HG03108 (cell line): Measurements from ENCODE around the gene NPAT.

Source experiments
- ATAC-seq: cut with Tn5 transposase; IDR thresholded peaks from one replicate; pipeline ENCODE4 v1.9.1; 2021; ENCODE audit warnings: moderate library complexity; ENCODE audit not compliant: unreplicated experiment

Gene NPAT

DNA sequence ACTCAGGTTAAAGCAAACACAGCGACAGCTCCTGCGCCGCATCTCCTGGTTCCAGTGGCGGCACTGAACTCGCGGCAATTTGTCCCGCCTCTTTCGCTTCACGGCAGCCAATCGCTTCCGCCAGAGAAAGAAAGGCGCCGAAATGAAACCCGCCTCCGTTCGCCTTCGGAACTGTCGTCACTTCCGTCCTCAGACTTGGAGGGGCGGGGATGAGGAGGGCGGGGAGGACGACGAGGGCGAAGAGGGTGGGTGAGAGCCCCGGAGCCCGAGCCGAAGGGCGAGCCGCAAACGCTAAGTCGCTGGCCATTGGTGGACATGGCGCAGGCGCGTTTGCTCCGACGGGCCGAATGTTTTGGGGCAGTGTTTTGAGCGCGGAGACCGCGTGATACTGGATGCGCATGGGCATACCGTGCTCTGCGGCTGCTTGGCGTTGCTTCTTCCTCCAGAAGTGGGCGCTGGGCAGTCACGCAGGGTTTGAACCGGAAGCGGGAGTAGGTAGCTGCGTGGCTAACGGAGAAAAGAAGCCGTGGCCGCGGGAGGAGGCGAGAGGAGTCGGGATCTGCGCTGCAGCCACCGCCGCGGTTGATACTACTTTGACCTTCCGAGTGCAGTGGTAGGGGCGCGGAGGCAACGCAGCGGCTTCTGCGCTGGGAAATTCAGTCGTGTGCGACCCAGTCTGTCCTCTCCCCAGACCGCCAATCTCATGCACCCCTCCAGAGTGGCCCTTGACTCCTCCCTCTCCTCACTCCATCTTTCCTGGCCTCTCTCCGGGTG, at the start of gene NPAT, which contains the start of gene ATM:
NPAT (minus strand) TSS at position 65 of the 774 bp plus-strand sequence. CDS start 102 bp downstream, outside the sequence.
ATM (plus strand) TSS at position 494 of the 774 bp plus-strand sequence. CDS start 4,558 bp downstream, outside the sequence.
- peak; percentile 76 for ATAC-seq

DNA sequence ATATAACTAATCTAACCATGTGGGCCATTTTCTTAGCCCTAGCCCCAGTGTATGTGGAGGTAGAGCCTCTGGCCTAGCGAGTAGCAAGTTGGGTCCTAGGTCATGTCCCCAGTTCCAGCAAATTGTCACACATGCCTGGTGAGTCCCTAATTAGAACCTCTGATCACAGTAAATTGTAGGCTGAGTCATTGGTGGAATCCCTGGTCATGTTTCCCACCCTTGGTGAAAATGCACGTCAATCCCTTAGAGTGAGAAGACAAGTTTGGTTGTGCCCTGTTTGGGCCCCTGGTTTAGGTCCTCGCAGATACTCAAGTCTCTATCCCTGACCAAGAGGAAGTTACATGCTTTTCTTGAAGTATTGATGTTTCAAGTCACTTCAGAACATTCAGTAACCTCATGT, 47.1 kb upstream of the NPAT start:
- ATAC-seq = no peak

DNA sequence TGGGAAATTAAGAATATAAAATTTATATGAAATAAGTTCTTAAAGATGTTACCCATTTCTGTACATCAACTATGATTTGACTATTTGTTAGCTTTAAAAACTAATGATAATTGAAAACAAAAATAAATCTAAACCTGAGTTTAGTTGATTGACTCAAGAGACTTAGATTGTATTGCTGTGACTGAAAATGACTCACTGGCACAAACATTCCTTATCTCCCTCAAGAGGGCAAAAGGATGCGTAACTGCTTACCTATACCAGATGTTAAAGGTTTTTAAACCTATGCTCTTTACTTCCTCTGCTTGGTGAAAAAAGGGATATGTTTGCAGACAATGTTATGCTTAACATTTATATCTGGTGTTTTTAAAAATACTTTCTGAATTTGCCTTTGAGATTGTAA, 30.7 kb upstream of the NPAT start:
- ATAC-seq = no peak

DNA sequence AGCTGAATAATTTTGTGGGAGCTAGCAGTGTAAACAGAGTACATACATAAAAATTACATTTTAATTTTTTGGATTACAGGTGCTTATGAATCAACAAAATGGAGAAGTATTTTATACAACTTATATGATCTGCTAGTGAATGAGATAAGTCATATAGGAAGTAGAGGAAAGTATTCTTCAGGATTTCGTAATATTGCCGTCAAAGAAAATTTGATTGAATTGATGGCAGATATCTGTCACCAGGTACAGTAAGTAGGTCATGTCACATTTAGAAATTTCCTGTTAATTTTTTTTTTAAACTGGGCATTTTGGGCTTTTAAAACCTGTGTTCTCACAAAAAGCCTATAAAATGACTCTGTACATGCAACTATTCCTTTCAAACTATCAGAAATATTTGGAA, 24.4 kb upstream of the NPAT start:
- no peak for ATAC-seq

DNA sequence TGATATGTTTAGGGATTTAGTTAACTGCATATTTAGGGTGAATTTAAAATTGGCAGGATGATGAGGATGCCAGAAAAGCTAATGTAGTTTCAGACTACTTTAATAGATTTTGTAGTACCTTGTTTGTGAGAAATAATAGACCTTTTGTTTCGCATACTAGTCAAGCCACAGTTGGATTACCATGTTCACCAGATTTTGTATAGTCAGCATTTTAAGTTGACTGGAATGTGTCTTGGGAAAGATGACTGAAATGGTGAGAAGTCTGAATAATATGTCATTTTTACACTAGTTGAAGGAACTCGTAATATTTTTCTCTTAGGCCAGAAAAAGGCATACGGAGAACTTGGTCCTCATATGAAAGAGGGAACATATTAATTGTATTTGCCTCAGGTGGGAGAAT, 23.9 kb upstream of the NPAT start:
- no peak for ATAC-seq

- no peak for ATAC-seq
Observed at GRCh38 chr11:108242422-108242821, 20.0 kb upstream of the NPAT start.

GRCh38 chr11:108241330-108242037, 19.0 kb upstream of the NPAT start:
- no peak for ATAC-seq

DNA sequence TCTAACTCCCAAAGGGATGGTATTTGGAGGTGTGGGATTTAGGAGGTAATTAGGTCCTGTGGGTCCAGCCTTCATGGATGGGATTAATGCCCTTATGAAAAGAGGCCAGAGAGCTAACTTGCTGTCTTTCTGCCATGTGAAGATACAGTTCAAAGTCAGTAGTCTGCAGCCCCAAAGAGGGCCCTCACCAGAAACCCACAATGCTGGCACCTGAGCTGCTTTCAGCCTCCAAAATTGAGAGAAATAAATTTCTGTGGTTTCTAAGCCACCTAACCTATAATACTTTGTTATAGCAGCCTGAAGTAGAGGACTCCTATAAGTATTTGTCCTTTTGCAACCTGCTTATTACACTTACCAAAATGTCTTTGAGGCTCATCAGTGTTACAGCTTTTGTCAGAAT, 16.6 kb upstream of the NPAT start:
- ATAC-seq = no peak

GRCh38 chr11:108237058-108237481, 14.6 kb upstream of the NPAT start:
- ATAC-seq = peak; percentile 28

DNA sequence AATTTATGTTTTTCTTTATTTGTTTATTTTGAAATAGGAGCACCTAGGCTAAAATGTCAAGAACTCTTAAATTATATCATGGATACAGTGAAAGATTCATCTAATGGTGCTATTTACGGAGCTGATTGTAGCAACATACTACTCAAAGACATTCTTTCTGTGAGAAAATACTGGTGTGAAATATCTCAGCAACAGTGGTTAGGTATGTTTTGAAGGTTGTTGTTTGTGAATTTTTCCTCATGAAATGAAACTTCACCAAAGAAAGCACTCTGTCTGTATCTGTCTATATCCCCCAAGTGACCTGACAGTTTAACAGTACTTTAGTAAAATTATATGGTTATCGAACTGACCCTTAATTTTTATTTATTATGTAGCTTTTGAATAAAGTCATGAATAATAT, 13.2 kb upstream of the NPAT start:
- ATAC-seq = no peak

DNA sequence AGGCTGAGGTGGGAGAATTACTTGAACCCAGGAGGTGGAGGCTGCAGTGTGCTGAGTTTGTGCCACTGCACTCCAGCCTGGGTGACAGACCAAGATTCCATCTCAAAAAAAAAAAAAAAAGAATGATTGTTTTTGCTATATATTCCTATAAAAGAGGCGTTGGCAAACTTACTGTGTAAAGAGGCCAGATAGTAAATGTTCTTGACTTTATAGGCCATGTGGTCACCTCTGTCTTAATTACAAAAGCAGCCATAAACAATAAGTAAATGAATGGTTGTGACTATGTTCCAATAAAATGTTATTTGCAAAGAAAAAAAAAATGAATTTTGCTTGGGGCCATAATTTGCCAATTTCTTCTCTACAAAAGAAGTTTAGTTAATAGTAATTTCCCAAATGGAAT, 12.8 kb upstream of the NPAT start:
- no peak for ATAC-seq

GRCh38 chr11:108233277-108233945, 11.0 kb upstream of the NPAT start:
- no peak for ATAC-seq

DNA sequence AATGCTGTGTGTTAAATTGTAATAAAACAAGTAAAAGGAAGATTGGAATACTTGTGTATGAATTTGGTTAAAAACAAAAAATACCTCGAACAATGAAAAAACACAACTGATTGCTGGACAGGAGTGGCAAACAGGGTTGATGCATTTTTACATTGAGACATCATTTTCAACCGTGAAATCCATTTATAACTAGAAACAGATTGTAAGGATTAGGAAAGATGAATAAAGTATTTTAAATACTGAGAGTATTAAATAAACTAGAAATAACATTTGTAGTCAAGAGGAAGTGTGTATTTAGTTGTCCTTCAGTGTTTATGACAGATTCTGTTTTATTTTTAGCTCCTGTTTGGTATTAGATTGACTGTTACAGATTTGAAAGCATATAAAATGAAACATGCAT, 5.8 kb upstream of the NPAT start:
- ATAC-seq = no peak

DNA sequence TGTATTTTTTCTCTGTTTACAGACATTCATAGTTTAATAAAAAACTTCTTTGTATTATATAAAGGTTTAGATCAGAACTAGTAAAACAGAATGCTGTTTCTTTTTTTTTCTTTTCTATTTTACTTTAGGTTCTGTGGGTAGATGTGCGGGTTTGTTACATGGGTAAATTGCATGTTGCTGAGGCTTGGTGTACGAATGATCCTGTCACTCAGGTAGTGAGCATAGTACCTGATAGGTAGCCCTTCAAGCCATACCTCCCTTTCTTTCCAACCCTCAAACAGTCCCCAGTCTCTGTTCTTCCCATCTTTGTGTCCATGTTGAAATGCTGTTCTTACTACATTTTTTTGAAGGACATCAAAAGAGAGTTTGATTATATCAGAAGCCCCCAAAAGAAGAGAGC, 3.6 kb upstream of the NPAT start:
- ATAC-seq = no peak

- no peak for ATAC-seq
Observed at GRCh38 chr11:108224911-108225786, 2.7 kb upstream of the NPAT start.

GRCh38 chr11:108224366-108224765, 1.9 kb upstream of the NPAT start:
- no peak for ATAC-seq

DNA sequence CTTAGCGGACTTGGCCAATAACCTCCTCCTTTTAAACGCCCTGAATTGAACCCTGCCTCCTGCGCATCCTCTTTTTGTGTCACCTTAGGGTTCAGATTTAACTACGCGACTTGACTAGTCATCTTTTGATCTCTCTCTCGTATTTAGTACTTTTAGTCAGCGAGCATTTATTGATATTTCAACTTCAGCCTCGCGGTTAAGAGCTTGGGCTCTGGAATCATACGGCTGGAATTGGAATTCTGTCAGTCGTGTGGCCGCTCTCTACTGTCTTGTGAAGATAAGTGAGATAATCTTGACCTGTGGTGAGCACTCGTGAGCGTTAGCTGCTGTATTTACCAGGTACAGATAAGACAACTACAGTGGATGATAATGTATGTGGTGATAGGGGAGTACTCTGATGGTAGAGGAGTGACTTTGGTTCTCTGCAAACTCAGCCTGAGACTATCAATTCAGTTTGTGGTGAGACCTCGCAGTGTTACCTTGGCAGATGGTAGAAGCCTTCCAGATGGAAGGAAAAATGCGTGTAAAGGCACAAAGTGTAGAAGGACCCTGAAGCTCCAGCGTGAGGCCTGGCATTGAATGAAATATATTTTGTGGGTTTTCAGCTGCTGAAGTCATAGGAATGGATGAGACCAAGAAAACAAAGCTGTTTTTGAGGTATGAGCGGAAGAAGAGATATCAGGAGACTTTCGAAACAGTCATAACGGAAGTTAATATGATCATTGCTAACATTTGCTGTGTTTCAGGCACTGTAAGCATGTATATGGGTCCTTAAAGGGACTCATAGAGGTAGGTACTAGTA, 1.1 kb upstream of the NPAT start:
- ATAC-seq = peak; percentile 12

GRCh38 chr11:108221911-108222573, 396 bp downstream of the NPAT start:
- ATAC-seq = no peak

DNA sequence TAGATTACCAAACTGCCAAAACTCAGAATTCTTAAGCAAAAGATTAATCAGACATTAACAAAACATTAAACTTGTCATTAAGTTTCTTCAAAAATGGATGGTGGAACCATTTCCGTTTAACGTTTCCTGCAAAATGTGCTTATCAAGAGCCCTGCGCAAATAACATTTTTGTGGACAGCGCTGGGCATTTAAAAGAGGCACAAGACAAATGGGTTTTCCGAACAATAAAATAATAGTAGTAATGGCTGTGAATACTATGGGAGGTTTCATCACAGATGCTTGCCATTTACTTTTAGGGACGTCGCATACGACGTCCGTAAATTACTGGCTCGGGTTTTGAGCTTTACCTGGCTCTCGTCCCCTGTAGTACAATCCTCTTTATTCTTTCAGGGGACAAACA, 1.1 kb downstream of the NPAT start:
- no peak for ATAC-seq
